HS-27A (cell line): ENCODE data around the gene GNA15.

ENCODE experiments used
- DNase-seq: peaks from one replicate; pipeline ENCODE4 v3.0.0-alpha.2; 2012; ENCODE audit warnings: low read depth, missing footprints

Gene GNA15

GRCh38 chr19:3106509-3107141 lies 29.2 kb upstream of the GNA15 start:
- DNase-seq, result no peak

GRCh38 chr19:3107658-3108057 lies 28.2 kb upstream of the GNA15 start:
- DNase-seq, result no peak

DNA sequence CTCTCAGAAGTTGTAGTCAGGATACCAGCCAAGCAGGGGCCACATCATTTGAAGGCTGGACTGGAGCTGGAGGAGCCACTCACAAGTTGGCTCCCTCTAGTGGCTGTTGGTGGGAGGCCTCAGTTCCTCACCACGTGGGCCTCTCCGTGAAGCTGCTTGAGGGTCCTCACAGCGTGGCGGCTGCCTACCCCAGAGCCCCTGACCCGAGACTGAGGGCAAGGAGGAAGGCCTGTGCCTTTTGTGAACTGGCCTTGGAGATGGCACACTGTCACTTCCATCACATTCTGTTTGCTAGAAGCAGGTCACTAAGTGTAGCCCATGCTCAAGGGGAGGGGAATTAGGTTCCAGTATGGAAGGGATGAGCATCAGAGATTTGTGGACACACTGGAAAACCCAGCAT lies 27.1 kb upstream of the GNA15 start:
- no peak for DNase-seq

GRCh38 chr19:3109491-3109890 lies 26.3 kb upstream of the GNA15 start:
- no peak for DNase-seq

- DNase-seq, result no peak
Observed at GRCh38 chr19:3110126-3110825, 25.6 kb upstream of the GNA15 start.

DNA sequence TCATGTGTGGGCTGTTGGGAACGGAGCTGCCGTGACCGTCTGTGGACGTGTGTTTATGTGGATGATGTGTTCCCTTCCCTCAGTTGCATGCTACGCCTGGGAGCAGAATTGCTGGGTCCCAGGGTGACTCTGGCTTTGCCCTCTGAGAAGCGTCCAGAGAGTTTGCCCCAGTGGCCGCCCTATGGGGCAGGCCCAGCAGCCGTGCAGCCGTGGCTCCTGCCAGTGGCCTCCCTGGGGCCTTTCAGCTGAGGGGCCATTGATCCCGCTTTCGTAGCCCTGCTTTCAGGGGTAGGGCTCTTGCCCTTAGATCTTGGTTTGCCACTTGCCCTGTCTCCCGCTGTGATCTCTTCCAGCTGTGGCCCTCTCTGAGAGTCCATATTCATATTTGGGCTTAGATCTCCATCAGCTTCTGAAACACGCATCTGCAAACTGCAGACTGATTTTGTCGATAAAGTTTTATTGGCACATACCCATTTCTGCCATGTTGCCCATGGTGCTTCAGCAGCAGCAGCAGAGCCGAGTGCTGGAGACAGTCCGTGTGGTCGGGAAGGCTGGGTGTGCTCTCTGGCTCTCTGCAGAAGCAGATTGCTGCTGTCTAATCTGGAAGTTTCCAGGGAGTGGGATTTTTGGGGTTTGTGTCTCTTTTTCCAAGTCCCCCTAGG lies 24.1 kb upstream of the GNA15 start:
- no peak for DNase-seq

GRCh38 chr19:3112375-3113099 lies 23.3 kb upstream of the GNA15 start:
- no peak for DNase-seq

DNA sequence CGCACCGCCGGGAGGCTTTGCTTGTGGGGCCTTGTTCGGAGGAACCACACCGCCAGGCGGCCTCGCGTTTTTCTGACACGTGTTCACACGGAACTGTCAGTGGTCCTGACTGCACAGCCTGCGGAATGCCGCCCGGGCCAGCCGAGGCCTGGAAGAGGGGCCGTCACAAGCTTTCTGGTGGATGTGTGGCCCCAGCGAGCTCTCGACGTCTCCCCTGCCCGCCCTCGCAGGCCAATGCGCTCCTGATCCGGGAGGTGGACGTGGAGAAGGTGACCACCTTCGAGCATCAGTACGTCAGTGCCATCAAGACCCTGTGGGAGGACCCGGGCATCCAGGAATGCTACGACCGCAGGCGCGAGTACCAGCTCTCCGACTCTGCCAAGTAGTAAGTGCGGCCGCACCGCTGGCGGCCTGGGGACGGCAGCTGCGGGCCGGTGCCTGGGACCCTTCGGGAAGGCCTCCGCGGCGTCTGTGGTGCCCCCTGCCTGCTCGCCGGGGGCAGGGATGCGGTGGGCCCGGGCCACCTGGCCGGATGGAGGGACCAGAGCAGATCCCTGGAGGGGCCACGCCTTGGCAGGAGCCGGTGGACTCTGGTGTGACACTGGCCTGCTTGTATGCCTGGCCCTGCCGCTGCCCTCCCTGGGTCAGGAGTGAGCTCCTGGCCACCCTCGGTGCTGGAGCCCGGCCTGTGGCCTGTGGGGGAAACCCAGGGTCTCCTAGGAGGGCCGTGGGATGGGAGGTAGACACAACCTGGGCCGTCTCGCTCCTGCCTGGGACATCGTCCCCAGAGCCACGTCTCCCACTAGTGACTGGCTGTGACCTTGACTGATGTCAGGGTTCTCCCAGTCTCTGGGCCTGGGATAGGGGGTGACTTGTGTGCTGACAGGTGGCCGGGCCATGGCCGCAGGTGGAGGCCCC lies 22.5 kb upstream of the GNA15 start:
- DNase-seq, result no peak

GRCh38 chr19:3114018-3114726 lies 21.7 kb upstream of the GNA15 start:
- DNase-seq, result no peak

DNA sequence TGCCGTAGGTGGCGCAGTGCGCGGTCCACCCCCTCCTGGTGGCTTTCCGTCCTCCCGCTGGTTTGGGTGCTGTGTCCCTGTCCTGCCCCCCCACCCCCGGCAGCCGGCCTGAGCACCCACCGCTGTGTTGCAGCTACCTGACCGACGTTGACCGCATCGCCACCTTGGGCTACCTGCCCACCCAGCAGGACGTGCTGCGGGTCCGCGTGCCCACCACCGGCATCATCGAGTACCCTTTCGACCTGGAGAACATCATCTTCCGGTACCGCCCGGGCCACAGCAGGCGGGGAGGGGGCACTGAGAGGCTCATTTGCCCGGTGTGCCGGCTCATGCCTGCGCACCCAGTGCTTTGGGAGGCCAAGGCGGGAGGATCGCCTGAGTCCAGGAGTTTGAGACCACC lies 21.0 kb upstream of the GNA15 start:
- DNase-seq, result no peak

- no peak for DNase-seq
Observed at GRCh38 chr19:3115411-3115810, 20.4 kb upstream of the GNA15 start.

DNA sequence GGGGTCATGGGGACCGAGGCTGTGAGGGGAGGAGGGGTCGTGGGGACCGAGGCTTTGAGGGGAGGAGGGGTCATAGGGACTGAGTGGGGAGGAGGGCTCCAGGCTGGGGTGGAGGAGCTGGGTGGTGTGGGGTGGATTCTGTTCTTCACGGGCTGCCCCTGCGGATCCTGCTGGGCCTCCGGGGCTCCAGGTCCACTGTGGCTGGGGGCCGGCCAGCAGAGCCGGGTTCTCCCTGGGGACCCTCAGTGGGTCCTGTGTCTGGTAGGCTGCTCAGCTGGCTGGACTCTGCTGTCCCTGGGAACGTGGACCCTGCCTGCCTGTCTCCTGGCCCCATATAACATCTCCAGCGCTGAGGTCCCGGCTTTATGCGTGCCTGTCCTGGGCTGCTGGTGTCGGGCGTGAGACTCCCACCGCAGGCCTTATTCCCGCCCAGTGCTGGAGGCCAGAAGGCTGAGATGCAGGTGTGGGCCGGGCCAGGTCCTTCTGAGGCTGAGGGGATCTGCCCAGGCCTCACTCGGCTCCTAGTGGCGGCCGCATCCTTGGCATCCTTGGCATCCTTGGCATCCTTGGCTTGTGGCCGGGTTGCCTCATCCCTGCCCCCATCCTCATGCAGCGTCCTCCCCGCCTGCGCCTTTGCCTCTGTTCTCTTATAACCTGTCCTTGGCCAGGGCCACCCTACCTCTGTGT lies 19.8 kb upstream of the GNA15 start:
- peak; percentile 33 for DNase-seq

DNA sequence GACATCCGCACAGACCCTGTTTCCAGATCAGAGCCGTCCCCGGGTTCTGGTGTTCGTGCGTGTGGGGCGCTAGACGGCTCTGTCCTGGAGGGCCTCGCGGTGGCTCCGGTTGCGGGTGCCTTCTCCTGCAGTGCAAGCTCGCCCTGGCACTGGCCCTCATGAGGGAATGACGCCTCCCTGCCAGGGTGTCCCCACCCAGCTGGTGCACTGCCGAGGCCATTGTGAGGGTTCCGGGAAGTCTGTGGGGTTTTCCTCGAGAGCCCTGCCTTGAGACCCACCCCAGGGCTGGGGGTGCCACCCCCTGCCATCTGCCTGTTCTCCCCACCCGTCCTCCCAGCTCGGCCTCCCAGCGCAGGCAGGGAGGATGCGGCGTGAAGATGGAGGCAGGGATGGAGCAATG lies 19.2 kb upstream of the GNA15 start:
- DNase-seq, result no peak

DNA sequence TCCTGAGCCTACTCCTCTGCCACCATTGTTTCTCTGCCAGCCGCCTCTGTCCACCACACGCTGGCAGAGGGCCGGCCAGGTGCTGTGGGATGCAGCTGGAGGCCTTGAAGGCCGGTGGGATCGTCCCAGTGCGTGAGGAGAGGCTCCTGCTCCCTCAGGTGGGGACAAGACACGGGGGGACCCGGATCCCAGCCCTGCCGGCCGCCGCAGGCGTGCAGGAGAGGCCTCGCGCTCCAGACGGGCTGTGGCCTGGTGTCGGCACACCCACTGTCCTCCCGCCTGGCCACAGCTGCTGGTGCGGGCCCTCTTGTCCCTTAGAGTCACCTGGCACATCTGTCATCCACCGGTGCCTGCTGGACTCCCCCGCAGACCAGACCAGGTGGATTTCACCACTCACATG lies 18.1 kb upstream of the GNA15 start:
- DNase-seq, result no peak

GRCh38 chr19:3118232-3119070 lies 17.4 kb upstream of the GNA15 start:
- no peak for DNase-seq

GRCh38 chr19:3119071-3119595 lies 16.7 kb upstream of the GNA15 start:
- no peak for DNase-seq

DNA sequence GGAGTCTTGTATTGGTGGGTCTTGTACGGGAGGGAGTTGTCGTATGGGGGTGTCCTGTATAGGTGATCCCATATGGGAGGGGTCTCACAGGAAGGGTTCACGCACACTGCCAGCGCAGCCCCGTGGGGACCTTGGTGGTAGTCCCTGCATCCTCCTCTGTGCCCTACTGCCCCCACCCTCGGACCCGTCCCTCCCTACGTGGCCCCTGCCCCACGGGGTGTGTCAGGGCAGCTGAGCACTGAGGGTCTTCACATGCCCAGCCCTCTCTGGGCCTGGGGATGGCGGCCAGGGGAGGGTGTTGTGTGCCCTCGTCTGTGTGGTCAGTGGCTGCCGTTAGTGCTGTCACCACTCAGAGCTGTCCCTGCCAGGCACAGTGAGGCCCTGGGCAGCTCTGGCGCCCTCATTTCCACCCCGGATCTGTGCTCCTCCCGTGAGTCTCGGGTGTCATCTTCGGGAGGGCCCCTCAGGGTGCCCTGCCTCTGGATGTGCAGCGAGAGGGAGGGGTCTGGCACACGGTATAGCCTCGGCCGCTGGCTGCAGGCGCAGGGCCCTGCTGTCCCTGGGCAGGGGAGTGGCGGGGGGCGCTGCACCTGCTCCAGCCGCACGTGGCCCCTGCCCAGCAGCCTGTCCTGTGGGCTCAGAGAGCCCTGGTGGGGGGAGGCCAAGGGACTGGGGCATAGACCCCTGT lies 16.0 kb upstream of the GNA15 start:
- no peak for DNase-seq

- no peak for DNase-seq
Observed at GRCh38 chr19:3120611-3121276, 15.1 kb upstream of the GNA15 start.
